HG03159 (cell line): ENCODE data around the gene KIAA0586.
"Not testable (repeated sequence)": the region's sequence is repeated elsewhere in the genome, so short reads cannot be mapped to it uniquely, and the experiment has no call there.

ENCODE experiments used
- ATAC-seq: cut with Tn5 transposase; IDR thresholded peaks from one replicate; pipeline ENCODE4 v1.9.1; 2021; ENCODE audit warnings: mild to moderate bottlenecking, moderate library complexity; ENCODE audit not compliant: unreplicated experiment

Gene KIAA0586

GRCh38 chr14:58543253-58543652 lies 115.7 kb downstream of the KIAA0586 start:
- ATAC-seq = no peak

GRCh38 chr14:58547649-58548048 lies 120.1 kb downstream of the KIAA0586 start:
- no peak for ATAC-seq

- ATAC-seq = no peak
These were observed 121.7 kb downstream of the KIAA0586 start for GRCh38 chr14:58549105-58549757.

GRCh38 chr14:58553959-58554358 lies 126.4 kb downstream of the KIAA0586 start:
- no peak for ATAC-seq

GRCh38 chr14:58555647-58556046 lies 128.1 kb downstream of the KIAA0586 start:
- no peak for ATAC-seq

GRCh38 chr14:58557242-58557641 lies 129.7 kb downstream of the KIAA0586 start:
- no peak for ATAC-seq

- no peak for ATAC-seq
These were observed 132.7 kb downstream of the KIAA0586 start for GRCh38 chr14:58560208-58560607.

GRCh38 chr14:58562141-58562540 lies 134.6 kb downstream of the KIAA0586 start:
- no peak for ATAC-seq

GRCh38 chr14:58563978-58564377 lies 136.5 kb downstream of the KIAA0586 start:
- no peak for ATAC-seq

- no peak for ATAC-seq
These were observed 138.3 kb downstream of the KIAA0586 start for GRCh38 chr14:58565832-58566231.

GRCh38 chr14:58566979-58567378 lies 139.5 kb downstream of the KIAA0586 start:
- no peak for ATAC-seq

GRCh38 chr14:58568322-58568721 lies 140.8 kb downstream of the KIAA0586 start:
- no peak for ATAC-seq

- no peak for ATAC-seq
These were observed 143.7 kb downstream of the KIAA0586 start for GRCh38 chr14:58571256-58571655.

- no peak for ATAC-seq
These were observed 144.4 kb downstream of the KIAA0586 start for GRCh38 chr14:58571769-58572472.

GRCh38 chr14:58572473-58572853 lies 144.9 kb downstream of the KIAA0586 start:
- ATAC-seq = no peak

- no peak for ATAC-seq
These were observed 145.3 kb downstream of the KIAA0586 start for GRCh38 chr14:58572863-58573262.

GRCh38 chr14:58574623-58575022 lies 147.1 kb downstream of the KIAA0586 start:
- ATAC-seq = no peak

GRCh38 chr14:58575956-58576355 lies 148.4 kb downstream of the KIAA0586 start:
- ATAC-seq = no peak

- ATAC-seq = not testable (repeated sequence)
These were observed 152.5 kb downstream of the KIAA0586 start for GRCh38 chr14:58580035-58580434.

- not testable (repeated sequence) for ATAC-seq
These were observed 153.9 kb downstream of the KIAA0586 start for GRCh38 chr14:58581389-58581788.

GRCh38 chr14:58584383-58584782 lies 156.9 kb downstream of the KIAA0586 start:
- no peak for ATAC-seq

- ATAC-seq = no peak
These were observed 159.8 kb downstream of the KIAA0586 start for GRCh38 chr14:58587271-58587670.

GRCh38 chr14:58588321-58588720 lies 160.8 kb downstream of the KIAA0586 start:
- not testable (repeated sequence) for ATAC-seq
